ENCODE data around the gene CORO1C. TPM values are rescaled to one million over a fixed set of nuclear protein-coding genes. Genes with fewer than 3 reads are reported as not detected.
A peak's percentile ranks its signal among the peaks of the same experiment; 100 is the strongest.

Gene CORO1C
- total RNA-seq, 1 experiment from 2014 or later, result 139 TPM

DNA sequence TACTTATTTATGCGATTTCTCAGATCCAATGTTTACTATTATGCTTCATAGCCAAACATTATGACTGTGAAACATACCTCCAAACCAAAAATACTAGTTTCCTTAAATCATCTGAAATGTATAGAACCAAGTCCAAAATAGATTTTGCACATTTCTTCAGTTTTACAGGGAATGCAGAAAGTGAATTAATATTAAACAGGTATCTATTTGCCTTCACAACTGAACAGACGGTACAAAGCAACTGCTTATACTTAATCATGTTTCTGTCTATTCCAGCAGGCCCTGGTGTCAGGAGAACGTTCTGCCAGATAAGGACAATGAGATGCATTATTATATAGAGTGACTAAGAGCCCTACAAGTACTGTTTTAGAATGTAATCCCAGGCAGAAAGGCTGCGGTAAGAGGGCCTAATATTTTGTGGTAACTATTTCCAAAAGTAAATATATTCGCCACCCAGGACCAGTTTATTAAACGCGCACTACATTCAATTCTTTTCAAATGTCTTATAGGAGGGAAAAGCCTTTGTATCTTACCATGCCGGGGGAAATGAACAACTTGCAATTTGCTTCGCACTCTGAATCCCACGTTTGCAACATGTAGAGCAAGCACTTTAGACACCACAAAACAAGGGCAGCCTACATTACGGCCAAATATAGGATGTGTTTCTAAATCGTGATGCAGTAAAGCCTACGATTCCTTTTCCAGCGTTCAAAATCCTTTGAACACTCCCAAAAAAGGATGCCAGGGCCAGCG is 1.5 kb downstream of the CORO1C start:
- Histone ChIP-seq H2AFZ (peak overlapping the region; percentile 79), H3K36me3 (ENCODE audit: low read depth) (no peaks in the 10 kb centered on the region), H3K27ac (peak overlapping the region; percentile 84), H3K4me2 (peak overlapping the region; percentile 91), H3K9me3 (ENCODE audit: insufficient read depth, low read depth) (no peaks in the 10 kb centered on the region), H3K4me1 (replicated peaks; ENCODE audit: insufficient read depth) (peaks cover 49% of the 10 kb centered on the region), H3K79me2 (ENCODE audit: low read depth) (peaks cover 56% of the 10 kb centered on the region), H3K9me2 (ENCODE audit: insufficient read depth) (no peaks in the 10 kb centered on the region), H3K4me3 (peak overlapping the region; percentile 85), H3K27me3 (ENCODE audit: insufficient read depth, low read depth) (no peaks in the 10 kb centered on the region), H3F3A (ENCODE audit: insufficient read depth, low read depth) (peaks cover 36% of the 10 kb centered on the region), H4K20me1 (ENCODE audit: insufficient read depth) (no peaks in the 10 kb centered on the region)
- TF ChIP-seq, protein P1, sequence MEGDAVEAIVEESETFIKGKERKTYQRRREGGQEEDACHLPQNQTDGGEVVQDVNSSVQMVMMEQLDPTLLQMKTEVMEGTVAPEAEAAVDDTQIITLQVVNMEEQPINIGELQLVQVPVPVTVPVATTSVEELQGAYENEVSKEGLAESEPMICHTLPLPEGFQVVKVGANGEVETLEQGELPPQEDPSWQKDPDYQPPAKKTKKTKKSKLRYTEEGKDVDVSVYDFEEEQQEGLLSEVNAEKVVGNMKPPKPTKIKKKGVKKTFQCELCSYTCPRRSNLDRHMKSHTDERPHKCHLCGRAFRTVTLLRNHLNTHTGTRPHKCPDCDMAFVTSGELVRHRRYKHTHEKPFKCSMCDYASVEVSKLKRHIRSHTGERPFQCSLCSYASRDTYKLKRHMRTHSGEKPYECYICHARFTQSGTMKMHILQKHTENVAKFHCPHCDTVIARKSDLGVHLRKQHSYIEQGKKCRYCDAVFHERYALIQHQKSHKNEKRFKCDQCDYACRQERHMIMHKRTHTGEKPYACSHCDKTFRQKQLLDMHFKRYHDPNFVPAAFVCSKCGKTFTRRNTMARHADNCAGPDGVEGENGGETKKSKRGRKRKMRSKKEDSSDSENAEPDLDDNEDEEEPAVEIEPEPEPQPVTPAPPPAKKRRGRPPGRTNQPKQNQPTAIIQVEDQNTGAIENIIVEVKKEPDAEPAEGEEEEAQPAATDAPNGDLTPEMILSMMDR (conservative IDR thresholded peaks at IDR 0.05), result no peak
- no peak for TF ChIP-seq EZH2 (IDR thresholded peaks at IDR 0.05; ENCODE audit: low read depth)
- CTCF ChIA-PET, result interaction anchor here (0.7 kb wide), 1 partner anchor 38 kb away, joined by 3 read pairs; no protein-coding TSS in a partner anchor
- intact Hi-C loops (cut with micrococcal nuclease; ENCODE audit: unreplicated experiment), result loop anchor here (1.0 to 5.0 kb wide), 3 partner anchors 64 to 128 kb away; partner anchors contain the start of gene SSH1
- DNase-seq, result peak in 1 of 2 experiments; percentile 63
- TSS peak; percentile 57 for BruUV-seq (replicated peaks)
- POLR2A ChIA-PET (ENCODE audit: unreplicated experiment), result interaction anchor here (0.6 to 0.8 kb wide), 2 partner anchors 8 to 103 kb away, joined by 3 to 8 read pairs; no protein-coding TSS in a partner anchor

DNA sequence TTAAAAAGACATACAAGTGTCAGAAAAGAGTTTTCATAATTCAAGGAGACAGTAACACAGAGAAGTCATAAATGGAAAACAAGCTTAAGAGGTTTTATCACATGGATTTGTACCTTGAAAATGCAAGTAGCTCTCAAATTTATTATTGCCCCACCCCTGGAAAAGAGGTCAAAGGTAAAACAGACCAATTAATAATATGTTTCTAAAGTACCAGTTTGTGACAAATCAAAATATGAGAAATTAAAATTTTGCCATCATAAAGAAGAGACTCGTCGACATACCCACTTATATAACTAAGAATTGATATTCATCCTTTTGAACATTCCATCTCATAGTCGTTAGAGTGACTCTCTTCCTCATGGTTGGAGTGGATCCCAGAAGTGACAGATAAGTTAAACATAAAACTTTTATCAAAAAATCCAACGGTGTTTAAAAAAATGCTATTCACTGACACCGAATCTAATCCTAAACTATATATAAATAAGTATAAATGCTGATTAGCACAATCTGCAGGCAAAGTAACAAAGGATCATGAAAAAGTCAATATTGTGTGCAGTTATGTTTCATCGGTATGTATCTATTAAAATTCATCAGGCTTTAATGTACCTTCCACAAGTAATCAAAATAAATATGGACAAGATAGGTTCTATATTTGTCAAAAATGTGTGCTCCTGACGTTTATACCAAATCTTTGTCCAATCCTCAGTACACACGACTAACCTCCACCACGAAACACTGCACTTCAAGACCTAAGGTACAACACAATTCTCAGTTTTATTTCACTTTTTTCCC is 2.3 kb downstream of the CORO1C start:
- Histone ChIP-seq H2AFZ (no peak overlapping the region), H3K4me1 (replicated peaks; ENCODE audit: insufficient read depth) (peaks cover 49% of the 10 kb centered on the region), H3F3A (ENCODE audit: insufficient read depth, low read depth) (peaks cover 41% of the 10 kb centered on the region), H3K79me2 (ENCODE audit: low read depth) (peaks cover 63% of the 10 kb centered on the region), H3K9me3 (ENCODE audit: insufficient read depth, low read depth) (no peaks in the 10 kb centered on the region), H3K9me2 (ENCODE audit: insufficient read depth) (no peaks in the 10 kb centered on the region), H3K36me3 (ENCODE audit: low read depth) (no peaks in the 10 kb centered on the region), H3K27ac (peak overlapping the region; percentile 84), H4K20me1 (ENCODE audit: insufficient read depth) (no peaks in the 10 kb centered on the region), H3K4me3 (peak overlapping the region; percentile 85), H3K27me3 (ENCODE audit: insufficient read depth, low read depth) (no peaks in the 10 kb centered on the region), H3K4me2 (peak overlapping the region; percentile 91)
- TF ChIP-seq, protein P1 (conservative IDR thresholded peaks at IDR 0.05), result no peak
- no peak for TF ChIP-seq EZH2 (IDR thresholded peaks at IDR 0.05; ENCODE audit: low read depth)
- CTCF ChIA-PET, result no interaction called here
- POLR2A ChIA-PET (ENCODE audit: unreplicated experiment), result no interaction called here
- intact Hi-C loops (cut with micrococcal nuclease; ENCODE audit: unreplicated experiment), result no loop called here
- BruUV-seq (replicated peaks), result no TSS peak
- DNase-seq, result no peak

DNA sequence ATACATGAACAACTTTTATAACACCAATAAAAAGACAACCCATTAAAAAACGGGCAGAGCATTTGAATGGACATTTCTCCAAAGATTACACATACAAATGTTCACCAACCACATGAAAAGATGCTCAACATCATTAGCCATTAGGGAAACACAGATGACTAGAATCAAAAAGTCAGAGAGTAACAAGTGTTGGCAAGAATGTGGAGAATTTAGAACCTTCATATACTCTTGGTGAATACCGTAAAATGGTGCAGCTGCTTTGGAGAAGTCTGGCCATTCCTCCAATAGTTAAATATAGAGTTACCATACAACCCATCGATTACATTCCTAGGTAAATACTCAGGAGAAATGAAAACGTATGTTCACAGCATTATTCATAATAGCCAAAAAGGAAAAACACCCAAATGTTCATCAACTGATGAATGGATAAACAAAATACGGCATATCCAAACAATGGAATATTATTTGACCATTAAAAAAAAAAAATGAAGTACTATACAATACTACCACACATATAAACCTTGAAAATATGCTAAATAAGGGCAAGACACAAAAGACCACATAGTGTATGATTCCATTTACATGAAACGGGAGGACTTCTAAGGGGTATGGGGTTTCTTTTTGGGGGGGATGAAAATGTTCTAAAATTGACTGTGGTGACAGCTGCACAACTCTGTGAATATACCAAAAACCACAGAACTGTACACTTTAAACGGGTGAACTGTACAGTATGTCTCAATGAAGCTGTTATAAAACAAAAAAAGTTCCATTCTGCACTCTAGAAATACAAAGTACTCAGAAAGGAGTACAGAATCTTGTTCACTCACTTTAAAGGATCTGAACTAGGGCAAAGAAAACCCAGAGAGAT is 3.2 kb downstream of the CORO1C start:
- no TSS peak for BruUV-seq (replicated peaks)
- H3K79me2 ChIP-seq (ENCODE audit: low read depth), result peaks cover 70% of the 10 kb centered on the region
- peaks cover 44% of the 10 kb centered on the region for H3F3A ChIP-seq (ENCODE audit: insufficient read depth, low read depth)
- peak overlapping the region; percentile 10; the same call in 1 of the 2 replicates for H3K4me3 ChIP-seq
- ChIA-PET CTCF (no interaction called here), POLR2A (ENCODE audit: unreplicated experiment) (no interaction called here)
- DNase-seq, result no peak
- TF ChIP-seq, protein P1 (conservative IDR thresholded peaks at IDR 0.05), result no peak
- no peak for TF ChIP-seq EZH2 (IDR thresholded peaks at IDR 0.05; ENCODE audit: low read depth)
- no peak overlapping the region for H2AFZ ChIP-seq
- peak overlapping the region; percentile 91 for H3K4me2 ChIP-seq
- H3K9me3 ChIP-seq (ENCODE audit: insufficient read depth, low read depth), result no peaks in the 10 kb centered on the region
- intact Hi-C loops (cut with micrococcal nuclease; ENCODE audit: unreplicated experiment), result no loop called here
- peaks cover 54% of the 10 kb centered on the region for H3K4me1 ChIP-seq (replicated peaks; ENCODE audit: insufficient read depth)
- no peaks in the 10 kb centered on the region for H4K20me1 ChIP-seq (ENCODE audit: insufficient read depth)
- H3K27ac ChIP-seq, result peak overlapping the region; percentile 84; the same call in 1 of the 2 replicates
- no peaks in the 10 kb centered on the region for H3K9me2 ChIP-seq (ENCODE audit: insufficient read depth)
- no peaks in the 10 kb centered on the region for H3K27me3 ChIP-seq (ENCODE audit: insufficient read depth, low read depth)
- no peaks in the 10 kb centered on the region for H3K36me3 ChIP-seq (ENCODE audit: low read depth)

Measured in PC-9 (cell line).